Astrocyte (in vitro differentiated cells and primary cell): Measurements from ENCODE around the gene RASGRF2.

ENCODE experiments used
- CTCF ChIP-seq: IDR thresholded peaks from 2 replicates; pipeline ENCODE4 v1.5.1; 2011; ENCODE audit warnings: low read depth, mild to moderate bottlenecking, inconsistent platforms, low read length, moderate library complexity; ENCODE audit not compliant: insufficient read depth
- EZH2 ChIP-seq: IDR thresholded peaks from 2 replicates; pipeline ENCODE4 v1.6.1; 2012; ENCODE audit warnings: mild to moderate bottlenecking, low read length, inconsistent platforms; ENCODE audit not compliant: insufficient read depth

- TF ChIP-seq CTCF (no peak), EZH2 (no peak)
These were observed 252.9 kb downstream of the RASGRF2 start for GRCh38 chr5:81213070-81213469.
